Muscle of leg (tissue), 11 donors: ENCODE results near the gene FOXA2. TPM values are rescaled to one million over a fixed set of nuclear protein-coding genes. Genes with fewer than 3 reads are reported as not detected.

Source experiments
- DNase-seq: peaks from one replicate; pipeline ENCODE4 v3.0.0; 2013
- H3K27ac ChIP-seq: one replicate; pipeline ENCODE4 v1.5.1; 2013; ENCODE audit warnings: mild to moderate bottlenecking, low read length, control low read depth
- H3K27me3 ChIP-seq: one replicate; pipeline ENCODE4 v1.6.1; 2013; ENCODE audit warnings: low read length; ENCODE audit not compliant: control insufficient read depth, insufficient read depth
- H3K36me3 ChIP-seq: one replicate; pipeline ENCODE4 v1.6.1; 2013; ENCODE audit warnings: low read length; ENCODE audit not compliant: control insufficient read depth, insufficient read depth
- H3K4me1 ChIP-seq: one replicate; pipeline ENCODE4 v1.6.1; 2013; ENCODE audit warnings: low read length; ENCODE audit not compliant: control insufficient read depth, insufficient read depth
- H3K4me3 ChIP-seq: one replicate; pipeline ENCODE4 v1.5.1; 2013; ENCODE audit warnings: low read length, control low read depth
- H3K9me3 ChIP-seq: replicated peaks from 2 replicates; pipeline ENCODE4 v1.6.1; 2013; ENCODE audit warnings: low read depth, low read length; ENCODE audit not compliant: control insufficient read depth
- WGBS: methylation state at CpG from one replicate; pipeline ENCODE4 v1.1.5; 2013; ENCODE audit warnings: missing lambda C conversion rate; ENCODE audit not compliant: insufficient coverage; 5-methylcytosine and 5-hydroxymethylcytosine counted together
- polyA plus RNA-seq, 8 donors: library from polyadenylated mRNA; unstranded; fragments of 120-200 nt; gene quantifications; one replicate each; pipeline versions ENCODE4 v1.2.1 to v1.2.3, GENCODE V29; 2013; ENCODE audit warnings: inconsistent platforms in 1 of 8, low replicate concordance in 1 of 8; ENCODE audit not compliant: insufficient read length in 8 of 8, insufficient read depth in 1 of 8
- total RNA-seq: library from RNA; stranded (reverse); fragments of 120-200 nt; gene quantifications from one replicate; pipeline ENCODE4 v1.2.4, GENCODE V29; 2013

FOXA2 gene
- total and polyA plus RNA-seq, 9 donors = 0.05 to 0.91 (median 0.11) TPM; not detected in 5

DNA sequence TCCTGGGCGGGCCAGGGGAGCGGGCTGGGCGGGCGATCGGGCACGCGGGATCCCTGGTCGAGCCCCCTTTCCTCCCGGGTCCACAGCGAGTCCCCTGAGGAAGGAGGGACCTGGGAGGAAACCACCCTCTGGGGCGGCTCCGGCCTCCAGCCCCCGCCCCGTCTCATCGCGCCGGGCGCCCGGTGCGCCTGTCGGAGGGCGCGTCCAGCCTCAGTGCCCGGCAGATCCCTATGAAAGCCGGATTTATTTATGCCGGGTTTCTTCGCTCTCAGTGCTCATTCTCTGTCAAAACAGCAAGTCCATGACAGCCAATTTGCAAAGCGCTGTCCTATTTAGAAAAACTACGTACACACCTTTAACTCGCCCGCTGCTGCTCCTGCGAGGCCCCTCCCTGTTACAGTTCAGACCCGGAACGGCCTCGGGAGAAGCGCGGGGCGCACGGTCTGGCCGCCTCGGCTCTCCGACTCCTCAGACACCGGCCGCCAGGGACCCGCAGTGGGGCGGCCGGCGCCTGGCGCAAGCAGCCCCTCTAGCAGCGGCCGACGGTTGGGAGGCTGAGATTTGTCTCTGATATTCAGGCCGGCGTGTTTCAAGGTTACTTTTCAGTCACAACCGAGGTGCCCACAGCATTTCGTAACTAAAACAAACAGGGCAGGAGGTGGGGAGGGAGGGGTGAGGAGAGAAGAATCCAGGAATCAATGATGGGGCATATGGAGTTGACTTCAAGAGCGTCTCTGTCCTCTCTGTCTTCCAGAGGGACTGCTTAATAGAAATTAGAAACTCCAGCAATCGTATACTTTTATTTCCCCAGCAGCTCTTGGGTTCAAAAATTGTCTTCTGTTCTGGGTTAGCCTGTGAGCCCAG is 782 bp upstream of the FOXA2 start:
- no peaks in the 10 kb centered on the region for H3K36me3 ChIP-seq
- H3K4me3 ChIP-seq = no peak overlapping the region
- H3K27me3 ChIP-seq = peaks cover 87% of the 10 kb centered on the region
- peaks cover 15% of the 10 kb centered on the region for H3K4me1 ChIP-seq
- DNase-seq = no peak
- WGBS = under 1% methylated on average over 55 of the region's 58 CpGs
- no peak overlapping the region for H3K27ac ChIP-seq
- H3K9me3 ChIP-seq = no peaks in the 10 kb centered on the region

DNA sequence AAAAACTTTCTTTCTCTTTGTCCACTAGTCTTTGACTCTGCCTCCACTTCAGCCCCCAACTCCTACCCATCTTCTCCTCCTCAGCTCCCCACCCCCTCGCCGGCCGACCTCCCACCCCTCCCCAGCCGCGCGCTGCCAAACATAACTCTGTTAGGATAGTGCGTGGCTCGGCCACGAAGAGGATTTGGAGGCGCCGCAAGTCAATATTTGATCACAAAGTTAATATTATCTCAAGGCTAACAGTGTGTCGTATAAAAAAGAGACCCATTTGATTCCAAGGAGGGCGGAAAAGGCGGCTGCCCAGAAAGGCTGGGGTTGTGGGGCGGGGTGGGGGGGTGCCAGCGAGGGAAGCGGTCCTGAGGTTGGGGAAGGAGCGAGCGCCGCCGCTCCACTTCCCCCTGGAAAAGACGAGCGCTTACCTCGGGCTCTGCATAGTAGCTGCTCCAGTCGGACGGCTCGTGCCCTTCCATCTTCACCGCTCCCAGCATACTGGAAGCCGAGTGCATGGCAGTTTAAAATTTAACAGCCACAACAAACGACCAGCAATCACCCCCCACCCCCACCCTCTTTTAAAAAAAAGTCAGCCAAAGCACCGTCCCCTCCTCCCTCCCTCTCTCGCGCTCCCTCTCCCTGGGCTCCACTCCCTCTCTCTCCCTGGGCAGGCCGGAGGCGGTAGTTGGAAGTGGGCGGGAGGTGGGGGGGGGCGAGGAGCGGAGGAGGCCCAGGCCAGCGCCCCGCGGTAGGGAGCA is 425 bp downstream of the FOXA2 start:
- Histone ChIP-seq H3K27ac (no peak overlapping the region), H3K4me1 (peaks cover 17% of the 10 kb centered on the region), H3K9me3 (no peaks in the 10 kb centered on the region), H3K36me3 (no peaks in the 10 kb centered on the region), H3K4me3 (no peak overlapping the region), H3K27me3 (peaks cover 90% of the 10 kb centered on the region)
- DNase-seq = no peak
- WGBS = 0% methylated on average over 16 of the region's 41 CpGs

DNA sequence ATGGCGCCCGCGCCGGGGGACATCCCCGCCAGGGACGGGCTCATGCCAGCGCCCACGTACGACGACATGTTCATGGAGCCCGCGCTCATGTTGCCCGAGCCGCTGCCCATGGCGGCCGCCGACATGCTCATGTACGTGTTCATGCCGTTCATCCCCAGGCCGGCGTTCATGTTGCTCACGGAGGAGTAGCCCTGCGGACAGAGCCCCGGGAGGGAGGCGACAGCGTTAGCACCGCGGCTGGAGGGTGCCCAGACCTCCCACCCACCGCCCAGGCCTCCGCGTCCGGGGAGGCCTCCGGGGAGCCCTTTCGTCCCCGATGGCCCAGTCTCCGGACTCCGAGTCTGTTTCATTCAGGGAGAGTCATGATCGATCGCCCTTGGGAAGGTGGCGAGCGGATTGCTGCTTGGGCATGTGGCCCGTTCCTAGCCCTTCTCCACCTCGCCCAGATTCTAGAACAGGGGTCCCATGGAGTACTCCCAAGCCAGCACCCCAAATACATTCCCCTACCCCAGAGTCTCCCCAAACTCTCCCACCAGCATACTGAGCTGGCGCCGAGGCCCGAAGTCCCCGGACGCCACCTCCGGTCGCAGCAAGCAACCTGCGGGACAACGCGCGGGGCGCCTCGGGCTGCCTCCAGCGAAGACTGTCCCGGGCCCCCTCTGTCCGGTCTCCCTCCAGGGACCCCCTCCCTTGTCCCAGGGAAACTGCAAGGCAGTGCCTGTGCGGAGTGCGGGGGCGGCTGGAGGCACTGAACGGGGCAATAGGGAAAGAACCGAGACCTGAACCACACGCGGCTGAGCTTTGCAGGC is 1.2 kb downstream of the FOXA2 start:
- H3K9me3 ChIP-seq = no peaks in the 10 kb centered on the region
- no peak for DNase-seq
- H3K27me3 ChIP-seq = peaks cover 96% of the 10 kb centered on the region
- peaks cover 19% of the 10 kb centered on the region for H3K4me1 ChIP-seq
- no peaks in the 10 kb centered on the region for H3K36me3 ChIP-seq
- H3K27ac ChIP-seq = no peak overlapping the region
- WGBS = under 1% methylated on average over 57 of the region's 66 CpGs
- H3K4me3 ChIP-seq = no peak overlapping the region

DNA sequence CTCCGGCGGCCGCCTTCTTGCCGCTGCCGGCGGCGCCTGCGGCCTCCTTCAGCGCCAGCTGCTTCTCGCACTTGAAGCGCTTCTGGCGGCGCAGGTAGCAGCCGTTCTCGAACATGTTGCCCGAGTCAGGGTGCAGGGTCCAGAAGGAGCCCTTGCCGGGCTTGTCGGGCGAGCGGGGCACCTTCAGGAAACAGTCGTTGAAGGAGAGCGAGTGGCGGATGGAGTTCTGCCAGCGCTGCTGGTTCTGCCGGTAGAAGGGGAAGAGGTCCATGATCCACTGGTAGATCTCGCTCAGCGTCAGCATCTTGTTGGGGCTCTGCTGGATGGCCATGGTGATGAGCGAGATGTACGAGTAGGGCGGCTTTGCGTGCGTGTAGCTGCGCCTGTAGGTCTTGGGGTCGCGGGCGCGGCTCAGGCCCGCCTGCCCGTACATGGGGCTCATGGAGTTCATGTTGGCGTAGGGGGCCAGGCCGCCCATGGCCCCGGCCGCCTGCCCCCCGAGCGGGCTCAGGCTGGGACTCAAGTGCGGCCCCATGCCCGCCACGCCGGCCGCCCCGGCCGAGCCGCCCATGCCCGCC is 1.9 kb downstream of the FOXA2 start:
- Histone ChIP-seq H3K27ac (no peak overlapping the region), H3K4me1 (peaks cover 19% of the 10 kb centered on the region), H3K27me3 (peaks cover 96% of the 10 kb centered on the region), H3K36me3 (no peaks in the 10 kb centered on the region), H3K9me3 (no peaks in the 10 kb centered on the region), H3K4me3 (no peak overlapping the region)
- DNase-seq = no peak
- 3% methylated on average over 54 of the region's 54 CpGs for WGBS

DNA sequence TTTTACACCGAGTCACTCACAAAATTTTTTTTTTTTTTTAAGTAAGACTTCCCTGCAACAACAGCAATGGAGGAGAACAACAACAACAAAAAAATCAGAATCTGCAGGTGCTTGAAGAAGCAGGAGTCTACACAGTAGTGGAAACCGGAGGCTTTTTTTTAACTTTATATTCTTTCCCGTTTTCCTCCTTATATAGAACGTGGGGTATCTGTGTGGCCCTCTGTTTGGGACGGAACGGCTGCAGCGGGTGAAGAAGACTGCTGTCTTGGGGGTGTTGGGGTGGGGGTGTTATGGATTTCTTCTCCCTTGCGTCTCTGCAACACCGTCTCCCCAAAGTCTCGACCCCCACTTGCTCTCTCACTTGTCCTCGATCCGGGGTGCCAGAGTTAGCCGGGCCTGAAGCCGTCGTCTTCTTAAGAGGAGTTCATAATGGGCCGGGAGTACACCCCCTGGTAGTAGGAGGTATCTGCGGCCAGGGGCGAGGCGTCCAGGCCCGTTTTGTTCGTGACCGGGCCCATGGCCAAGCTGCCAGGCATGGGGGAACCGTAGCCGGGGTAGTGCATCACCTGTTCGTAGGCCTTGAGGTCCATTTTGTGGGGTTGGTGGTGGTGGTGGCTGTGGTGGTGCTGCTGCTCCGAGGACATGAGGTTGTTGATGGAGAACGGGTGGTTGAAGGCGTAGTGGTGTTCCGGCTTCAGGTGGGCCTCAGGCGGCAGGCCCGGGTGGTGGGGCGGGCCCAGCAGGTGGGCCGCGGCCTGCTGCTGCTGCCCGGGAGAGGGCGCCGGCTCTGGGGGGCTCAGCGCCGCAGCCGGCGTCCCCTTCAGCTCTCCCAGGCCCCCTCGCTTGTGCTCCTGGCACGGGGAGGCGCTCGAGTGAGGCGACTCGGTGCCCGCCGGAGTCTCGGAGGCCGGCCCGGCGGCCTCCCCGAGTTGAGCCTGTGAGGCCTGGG is 2.7 kb downstream of the FOXA2 start:
- H3K4me1 ChIP-seq = peaks cover 17% of the 10 kb centered on the region
- no peaks in the 10 kb centered on the region for H3K36me3 ChIP-seq
- DNase-seq = no peak
- 1% methylated on average over 41 of the region's 54 CpGs for WGBS
- no peaks in the 10 kb centered on the region for H3K9me3 ChIP-seq
- H3K4me3 ChIP-seq = no peak overlapping the region
- H3K27me3 ChIP-seq = peaks cover 96% of the 10 kb centered on the region
- H3K27ac ChIP-seq = no peak overlapping the region

DNA sequence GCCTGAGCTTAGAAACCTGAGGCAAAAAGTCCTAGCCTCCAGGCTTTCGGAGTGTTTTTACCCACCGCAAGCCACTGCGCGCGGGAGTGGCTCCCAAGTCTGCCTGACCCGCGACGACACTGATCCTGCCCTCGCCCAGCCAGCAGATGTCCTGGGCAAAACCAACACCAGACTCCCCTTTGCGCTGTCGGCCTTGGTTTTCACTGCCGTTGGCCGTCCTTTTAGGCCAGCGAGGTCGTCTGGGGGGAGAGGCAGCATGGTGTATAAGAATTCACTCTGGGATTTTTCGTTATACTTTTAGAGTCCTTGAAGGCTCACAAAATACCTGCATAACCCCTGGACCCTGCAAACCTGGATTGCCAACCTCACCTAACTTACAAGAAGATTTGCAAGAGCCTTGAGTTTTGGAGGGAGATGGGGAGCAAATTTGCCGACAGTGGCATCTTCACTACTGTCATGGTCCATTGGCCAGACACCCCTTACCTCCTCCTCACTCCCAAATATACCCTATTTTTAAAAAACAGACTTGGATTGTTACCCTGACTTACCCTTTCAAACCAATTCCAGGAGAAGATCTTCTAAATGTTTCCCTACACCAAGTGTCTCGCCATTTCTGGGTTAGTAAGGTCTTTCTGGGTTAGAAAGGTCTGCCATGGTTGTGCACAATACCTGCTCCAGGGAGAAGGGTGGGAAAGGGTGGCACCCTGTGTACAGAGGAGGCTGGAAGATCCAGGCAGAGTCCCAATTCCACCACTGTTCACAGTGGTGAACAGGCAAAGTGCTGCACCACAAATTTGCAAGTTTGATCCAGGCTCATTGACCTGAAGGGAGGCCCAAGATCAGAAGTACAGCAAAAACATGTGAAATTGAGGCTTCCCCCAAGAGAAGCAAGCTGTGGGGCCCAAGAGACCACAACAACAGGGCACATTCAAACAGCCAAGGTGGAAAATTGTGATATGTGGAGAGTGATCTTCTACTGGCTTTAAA is 4.4 kb downstream of the FOXA2 start:
- 0% methylated on average over 8 of the region's 18 CpGs for WGBS
- Histone ChIP-seq H3K9me3 (no peaks in the 10 kb centered on the region), H3K27ac (no peak overlapping the region), H3K4me3 (no peak overlapping the region), H3K4me1 (peaks cover 12% of the 10 kb centered on the region), H3K27me3 (peaks cover 96% of the 10 kb centered on the region), H3K36me3 (no peaks in the 10 kb centered on the region)
- no peak for DNase-seq

DNA sequence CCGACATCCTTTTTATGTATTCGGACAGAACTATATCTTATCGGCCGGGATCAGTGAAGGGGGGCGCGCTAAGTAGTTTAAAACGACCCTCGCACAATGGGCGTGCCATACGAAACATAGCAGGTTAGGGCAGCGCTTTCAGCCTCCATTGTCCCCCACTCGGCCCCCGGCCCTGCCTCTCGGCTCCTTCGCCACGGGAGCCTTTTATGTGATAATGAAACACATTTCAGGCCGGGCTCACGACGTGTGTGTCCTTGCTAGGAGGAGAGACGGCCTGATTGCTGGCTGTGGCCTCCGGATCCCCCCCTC is 5.3 kb downstream of the FOXA2 start:
- 4% methylated on average over 14 of the region's 21 CpGs for WGBS
- H3K36me3 ChIP-seq = no peaks in the 10 kb centered on the region
- no peak overlapping the region for H3K27ac ChIP-seq
- no peak for DNase-seq
- H3K4me1 ChIP-seq = peaks cover 12% of the 10 kb centered on the region
- peaks cover 94% of the 10 kb centered on the region for H3K27me3 ChIP-seq
- H3K9me3 ChIP-seq = no peaks in the 10 kb centered on the region
- H3K4me3 ChIP-seq = no peak overlapping the region

DNA sequence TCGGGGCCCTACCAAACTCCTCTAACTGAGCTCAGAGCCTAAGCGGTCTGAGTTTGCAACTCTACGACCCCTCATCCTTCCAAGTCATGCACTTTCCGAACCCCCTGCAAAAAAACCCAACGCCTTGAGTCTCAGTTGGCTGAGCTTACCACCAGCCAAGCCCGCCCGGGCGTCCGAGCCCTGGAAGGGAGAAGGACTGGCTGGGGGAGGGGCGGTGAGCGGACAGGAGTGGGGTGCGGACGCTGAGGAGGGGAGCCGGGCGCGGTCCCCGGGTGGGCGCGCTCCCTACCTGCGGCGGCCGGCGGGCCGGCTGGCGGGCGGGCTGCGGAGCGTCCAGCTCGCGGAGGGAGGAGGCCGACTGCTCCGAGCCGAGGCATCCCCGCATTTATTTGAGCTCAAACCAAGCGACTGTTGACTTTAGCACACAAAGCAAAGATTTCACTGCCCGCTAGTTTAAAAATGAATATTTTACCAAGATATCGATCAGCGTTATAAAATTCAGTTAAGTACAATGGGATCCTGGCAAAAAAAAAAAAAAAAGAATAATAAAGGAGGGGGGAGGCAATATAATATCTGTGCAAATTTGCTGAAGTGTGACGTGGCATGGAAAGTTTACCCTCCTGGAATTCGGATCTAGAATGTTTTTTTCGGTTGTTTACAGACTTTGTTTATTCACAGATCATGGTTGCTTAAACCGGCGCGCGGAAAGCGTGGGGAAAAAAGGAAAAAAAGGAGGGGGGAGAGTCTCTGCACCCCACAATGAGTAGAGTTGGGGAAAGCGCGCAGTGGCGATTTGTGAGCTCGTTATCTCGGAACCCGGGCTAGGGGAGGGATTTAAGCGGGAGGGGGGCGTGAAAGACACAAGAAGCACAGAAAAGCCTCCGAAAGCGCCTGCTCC is 5.9 kb downstream of the FOXA2 start:
- no peak overlapping the region for H3K27ac ChIP-seq
- no peaks in the 10 kb centered on the region for H3K36me3 ChIP-seq
- no peak overlapping the region for H3K4me3 ChIP-seq
- H3K4me1 ChIP-seq = peaks cover 11% of the 10 kb centered on the region
- no peaks in the 10 kb centered on the region for H3K9me3 ChIP-seq
- no peak for DNase-seq
- peaks cover 90% of the 10 kb centered on the region for H3K27me3 ChIP-seq
- under 1% methylated on average over 26 of the region's 56 CpGs for WGBS
